ENCODE measurements around the gene GAB2.
A peak's percentile ranks its signal among the peaks of the same experiment; 100 is the strongest.

The GAB2 gene

GRCh38 chr11:78268591-78269410 lies 148.8 kb downstream of the GAB2 start:
- Mint-ChIP-seq H3K4me1 (ENCODE audit: low read depth) (peaks cover 60% of the 10 kb centered on the region), H3K27ac (peak overlapping the region; percentile 77), H3K36me3 (ENCODE audit: low read depth) (peaks cover 55% of the 10 kb centered on the region), H3K27me3 (no peaks in the 10 kb centered on the region), H3K9me3 (peaks cover 22% of the 10 kb centered on the region), H3K4me3 (no peak overlapping the region)
- intact Hi-C loops (cut with micrococcal nuclease), result no loop called here

GRCh38 chr11:78266451-78266850 lies 151.2 kb downstream of the GAB2 start:
- H3K36me3 Mint-ChIP-seq (ENCODE audit: low read depth), result peaks cover 32% of the 10 kb centered on the region
- H3K4me3 Mint-ChIP-seq, result peak overlapping the region; percentile 57
- no peaks in the 10 kb centered on the region for H3K9me3 Mint-ChIP-seq
- intact Hi-C loops (cut with micrococcal nuclease), result no loop called here
- peaks cover 42% of the 10 kb centered on the region for H3K4me1 Mint-ChIP-seq (ENCODE audit: low read depth)
- no peaks in the 10 kb centered on the region for H3K27me3 Mint-ChIP-seq
- H3K27ac Mint-ChIP-seq, result peak overlapping the region; percentile 77

GRCh38 chr11:78265326-78265725 lies 152.3 kb downstream of the GAB2 start:
- Mint-ChIP-seq H3K36me3 (ENCODE audit: low read depth) (peaks cover 37% of the 10 kb centered on the region), H3K27ac (no peak overlapping the region), H3K4me1 (ENCODE audit: low read depth) (peaks cover 52% of the 10 kb centered on the region), H3K27me3 (no peaks in the 10 kb centered on the region), H3K4me3 (no peak overlapping the region), H3K9me3 (no peaks in the 10 kb centered on the region)
- intact Hi-C loops (cut with micrococcal nuclease), result no loop called here

- intact Hi-C loops (cut with micrococcal nuclease), result no loop called here
- Mint-ChIP-seq H3K36me3 (ENCODE audit: low read depth) (peaks cover 16% of the 10 kb centered on the region), H3K27me3 (no peaks in the 10 kb centered on the region), H3K4me3 (no peak overlapping the region), H3K9me3 (no peaks in the 10 kb centered on the region), H3K4me1 (ENCODE audit: low read depth) (peaks cover 46% of the 10 kb centered on the region), H3K27ac (no peak overlapping the region)
These were observed 154.9 kb downstream of the GAB2 start for GRCh38 chr11:78262691-78263090.

GRCh38 chr11:78262238-78262637 lies 155.4 kb downstream of the GAB2 start:
- Mint-ChIP-seq H3K27me3 (no peaks in the 10 kb centered on the region), H3K27ac (no peak overlapping the region), H3K4me3 (no peak overlapping the region), H3K9me3 (no peaks in the 10 kb centered on the region), H3K36me3 (ENCODE audit: low read depth) (peaks cover 16% of the 10 kb centered on the region), H3K4me1 (ENCODE audit: low read depth) (peaks cover 46% of the 10 kb centered on the region)
- intact Hi-C loops (cut with micrococcal nuclease), result no loop called here

- Mint-ChIP-seq H3K9me3 (no peaks in the 10 kb centered on the region), H3K27me3 (no peaks in the 10 kb centered on the region), H3K4me1 (ENCODE audit: low read depth) (peaks cover 46% of the 10 kb centered on the region), H3K27ac (no peak overlapping the region), H3K36me3 (ENCODE audit: low read depth) (peaks cover 16% of the 10 kb centered on the region), H3K4me3 (no peak overlapping the region)
- intact Hi-C loops (cut with micrococcal nuclease), result no loop called here
These were observed 155.8 kb downstream of the GAB2 start for GRCh38 chr11:78261828-78262227.

- no peaks in the 10 kb centered on the region for H3K9me3 Mint-ChIP-seq
- no peaks in the 10 kb centered on the region for H3K27me3 Mint-ChIP-seq
- intact Hi-C loops (cut with micrococcal nuclease), result no loop called here
- no peak overlapping the region for H3K27ac Mint-ChIP-seq
- H3K36me3 Mint-ChIP-seq (ENCODE audit: low read depth), result peaks cover 18% of the 10 kb centered on the region
- H3K4me1 Mint-ChIP-seq (ENCODE audit: low read depth), result peaks cover 46% of the 10 kb centered on the region
- no peak overlapping the region for H3K4me3 Mint-ChIP-seq
These were observed 156.3 kb downstream of the GAB2 start for GRCh38 chr11:78261367-78261766.

- Mint-ChIP-seq H3K4me3 (no peak overlapping the region), H3K36me3 (ENCODE audit: low read depth) (peaks cover 27% of the 10 kb centered on the region), H3K27me3 (no peaks in the 10 kb centered on the region), H3K27ac (peak overlapping the region; percentile 22), H3K9me3 (no peaks in the 10 kb centered on the region), H3K4me1 (ENCODE audit: low read depth) (peaks cover 47% of the 10 kb centered on the region)
- intact Hi-C loops (cut with micrococcal nuclease), result no loop called here
These were observed 157.7 kb downstream of the GAB2 start for GRCh38 chr11:78259777-78260487.

GRCh38 chr11:78257654-78258053 lies 160.0 kb downstream of the GAB2 start:
- Mint-ChIP-seq H3K4me1 (ENCODE audit: low read depth) (peaks cover 63% of the 10 kb centered on the region), H3K9me3 (no peaks in the 10 kb centered on the region), H3K27me3 (no peaks in the 10 kb centered on the region), H3K36me3 (ENCODE audit: low read depth) (peaks cover 47% of the 10 kb centered on the region), H3K4me3 (no peak overlapping the region), H3K27ac (no peak overlapping the region)
- intact Hi-C loops (cut with micrococcal nuclease), result no loop called here

GRCh38 chr11:78256962-78257361 lies 160.7 kb downstream of the GAB2 start:
- H3K4me3 Mint-ChIP-seq, result no peak overlapping the region
- H3K9me3 Mint-ChIP-seq, result no peaks in the 10 kb centered on the region
- intact Hi-C loops (cut with micrococcal nuclease), result no loop called here
- H3K4me1 Mint-ChIP-seq (ENCODE audit: low read depth), result peaks cover 69% of the 10 kb centered on the region
- H3K27ac Mint-ChIP-seq, result peak overlapping the region; percentile 66
- H3K36me3 Mint-ChIP-seq (ENCODE audit: low read depth), result peaks cover 51% of the 10 kb centered on the region
- H3K27me3 Mint-ChIP-seq, result no peaks in the 10 kb centered on the region

- Mint-ChIP-seq H3K27ac (no peak overlapping the region), H3K36me3 (ENCODE audit: low read depth) (peaks cover 46% of the 10 kb centered on the region), H3K27me3 (no peaks in the 10 kb centered on the region), H3K4me1 (ENCODE audit: low read depth) (peaks cover 73% of the 10 kb centered on the region), H3K4me3 (no peak overlapping the region), H3K9me3 (no peaks in the 10 kb centered on the region)
- intact Hi-C loops (cut with micrococcal nuclease), result no loop called here
These were observed 161.7 kb downstream of the GAB2 start for GRCh38 chr11:78255919-78256318.

GRCh38 chr11:78254268-78254667 lies 163.4 kb downstream of the GAB2 start:
- H3K27ac Mint-ChIP-seq, result no peak overlapping the region
- H3K4me3 Mint-ChIP-seq, result no peak overlapping the region
- peaks cover 69% of the 10 kb centered on the region for H3K4me1 Mint-ChIP-seq (ENCODE audit: low read depth)
- H3K36me3 Mint-ChIP-seq (ENCODE audit: low read depth), result peaks cover 55% of the 10 kb centered on the region
- no peaks in the 10 kb centered on the region for H3K27me3 Mint-ChIP-seq
- intact Hi-C loops (cut with micrococcal nuclease), result no loop called here
- no peaks in the 10 kb centered on the region for H3K9me3 Mint-ChIP-seq

GRCh38 chr11:78253797-78254196 lies 163.8 kb downstream of the GAB2 start:
- no peak overlapping the region for H3K27ac Mint-ChIP-seq
- intact Hi-C loops (cut with micrococcal nuclease), result no loop called here

GRCh38 chr11:78251083-78251775 lies 166.4 kb downstream of the GAB2 start:
- Mint-ChIP-seq H3K4me3 (no peak overlapping the region), H3K9me3 (no peaks in the 10 kb centered on the region), H3K4me1 (ENCODE audit: low read depth) (peaks cover 56% of the 10 kb centered on the region), H3K27me3 (no peaks in the 10 kb centered on the region), H3K36me3 (ENCODE audit: low read depth) (peaks cover 76% of the 10 kb centered on the region), H3K27ac (no peak overlapping the region)
- intact Hi-C loops (cut with micrococcal nuclease), result no loop called here

More at GRCh38 chr11:78253797-78254196, 163.8 kb downstream of the GAB2 start:
- Mint-ChIP-seq H3K9me3 (no peaks in the 10 kb centered on the region), H3K36me3 (ENCODE audit: low read depth) (peaks cover 60% of the 10 kb centered on the region), H3K4me1 (ENCODE audit: low read depth) (peaks cover 69% of the 10 kb centered on the region), H3K27me3 (no peaks in the 10 kb centered on the region), H3K4me3 (no peak overlapping the region)
